CD4-positive, alpha-beta T cell treated with Interleukin-4 for 1 hour (primary cell): ENCODE data around the gene CNN1.
A peak's percentile ranks its signal among the peaks of the same experiment; 100 is the strongest.

Experiments used
- DNase-seq, 2 donors: peaks; one replicate each; pipeline ENCODE4 v3.0.0-alpha.2; 2020 to 2022

CNN1 gene

GRCh38 chr19:11538232-11539036 lies at the start of gene CNN1:
TSS of gene CNN1 (plus strand) at chr19:11538851. CDS start at chr19:11538928, 77 bp downstream.
- DNase-seq, result no peak

GRCh38 chr19:11489378-11489777 lies 49.3 kb upstream of the CNN1 start:
- DNase-seq, result no peak

- no peak for DNase-seq
These were observed 43.9 kb upstream of the CNN1 start for GRCh38 chr19:11494634-11495285.

GRCh38 chr19:11495481-11495880 lies 43.2 kb upstream of the CNN1 start:
- DNase-seq, result no peak

- no peak for DNase-seq
These were observed 42.8 kb upstream of the CNN1 start for GRCh38 chr19:11495885-11496284.

- peak; percentile 59 to 60 for DNase-seq
These were observed 42.1 kb upstream of the CNN1 start for GRCh38 chr19:11496391-11497163.

GRCh38 chr19:11499220-11499726 lies 39.4 kb upstream of the CNN1 start:
- no peak for DNase-seq

GRCh38 chr19:11499890-11500420 lies 38.7 kb upstream of the CNN1 start:
- no peak for DNase-seq

GRCh38 chr19:11504502-11505031 lies 34.1 kb upstream of the CNN1 start:
- DNase-seq, result no peak

- peak; percentile 98 for DNase-seq
These were observed 33.6 kb upstream of the CNN1 start for GRCh38 chr19:11505032-11505503.

- DNase-seq, result peak; percentile 96
These were observed 33.0 kb upstream of the CNN1 start, which contains the start of gene ZNF653 for GRCh38 chr19:11505504-11506100. TSS of gene ZNF653 (minus strand) at chr19:11505839. CDS start at chr19:11505786, 53 bp downstream.

GRCh38 chr19:11506101-11506555 lies 32.5 kb upstream of the CNN1 start:
- DNase-seq, result no peak

GRCh38 chr19:11506967-11507366 lies 31.7 kb upstream of the CNN1 start:
- DNase-seq, result no peak

- no peak for DNase-seq
These were observed 31.1 kb upstream of the CNN1 start for GRCh38 chr19:11507370-11508078.

GRCh38 chr19:11510444-11510843 lies 28.2 kb upstream of the CNN1 start:
- no peak for DNase-seq

GRCh38 chr19:11513946-11514345 lies 24.7 kb upstream of the CNN1 start:
- no peak for DNase-seq

- DNase-seq, result no peak
These were observed 19.5 kb upstream of the CNN1 start for GRCh38 chr19:11519138-11519537.

- DNase-seq, result peak; percentile 95 to 96
These were observed 9.9 kb upstream of the CNN1 start, which contains the start of gene ECSIT for GRCh38 chr19:11528551-11529341. TSS of gene ECSIT (minus strand) at chr19:11529134. CDS start at chr19:11519170, 9,964 bp downstream.

- DNase-seq, result peak; percentile 41 to 52
These were observed 8.2 kb upstream of the CNN1 start for GRCh38 chr19:11530432-11530831.

GRCh38 chr19:11534538-11534937 lies 4.1 kb upstream of the CNN1 start:
- DNase-seq, result no peak
